T-helper 1 cell treated with Interleukin-12 subunit alpha and Interleukin-12 subunit beta and Interleukin-4 antibody, amounts not matched to agents 30 μg/mL and 1 μg/mL, for 36 hours (primary cell): ENCODE measurements around the gene CMAS.

ENCODE experiments used
- H3K27ac Mint-ChIP-seq: one replicate; pipeline ENCODE4 v1.8.0; 2021; ENCODE audit warnings: mild to moderate bottlenecking, mixed read lengths
- H3K27me3 Mint-ChIP-seq: one replicate; pipeline ENCODE4 v1.8.0; 2021; ENCODE audit warnings: low read depth, mixed read lengths
- H3K36me3 Mint-ChIP-seq: one replicate; pipeline ENCODE4 v1.8.0; 2021; ENCODE audit warnings: low read depth, mixed read lengths
- H3K4me1 Mint-ChIP-seq: one replicate; pipeline ENCODE4 v1.8.0; 2021; ENCODE audit warnings: low read depth, mixed read lengths
- H3K4me3 Mint-ChIP-seq: one replicate; pipeline ENCODE4 v1.8.0; 2021; ENCODE audit warnings: mild to moderate bottlenecking, moderate library complexity, mixed read lengths
- H3K9me3 Mint-ChIP-seq: one replicate; pipeline ENCODE4 v1.8.0; 2021; ENCODE audit warnings: mixed read lengths

The CMAS gene

DNA sequence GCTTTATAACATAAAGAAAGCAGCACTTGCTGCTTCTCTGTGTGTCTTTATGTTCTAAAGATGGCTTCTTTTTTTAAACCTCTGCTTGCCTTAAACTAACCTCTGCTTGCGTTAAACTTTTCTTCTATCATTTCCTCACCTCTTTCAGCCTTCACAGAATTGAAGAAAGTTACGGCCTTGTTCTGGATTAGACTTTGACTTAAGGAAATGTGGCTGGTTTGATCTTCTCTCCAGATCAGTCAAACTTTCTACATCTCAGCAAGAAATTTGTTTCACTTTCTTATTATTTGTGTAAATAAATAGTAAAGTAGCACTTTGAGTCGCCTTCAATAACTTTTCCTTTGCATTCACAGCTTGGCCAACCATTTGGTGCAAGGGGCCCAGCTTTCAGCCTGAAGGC, 64.2 kb downstream of the CMAS start:
- Mint-ChIP-seq H3K27ac (peak overlapping the region; percentile 23), H3K27me3 (peaks cover 3% of the 10 kb centered on the region), H3K9me3 (peaks cover 9% of the 10 kb centered on the region), H3K4me1 (peaks cover 14% of the 10 kb centered on the region), H3K4me3 (no peak overlapping the region), H3K36me3 (no peaks in the 10 kb centered on the region)
